Natural killer cell (primary cell): ENCODE data around the gene IPO8. TPM values are rescaled to one million over a fixed set of nuclear protein-coding genes. Genes with fewer than 3 reads are reported as not detected.
"Not testable (repeated sequence)": the region's sequence is repeated elsewhere in the genome, so short reads cannot be mapped to it uniquely, and the experiment has no call there.

ENCODE experiments used
- ATAC-seq, 3 donors: fragments of 150-1000 bp in 2 of 3; fragments of 200-7000 bp in 1 of 3; cut with Tn5 transposase; 1 replicate in 1 of 3; 2 replicates in 2 of 3; pipeline ENCODE4 v1.10.0; 2021; ENCODE audit warnings: mild to moderate bottlenecking in 2 of 3, moderate library complexity in 2 of 3
- DNase-seq, 2 donors: peaks; one replicate each; pipeline versions ENCODE4 v3.0.0 to v3.0.0-alpha.2; 2013 to 2021; ENCODE audit warnings: mixed read lengths in 1 of 2
- H3K27ac ChIP-seq: one replicate; pipeline ENCODE4 v1.5.1; 2013; ENCODE audit warnings: mild to moderate bottlenecking, low read length
- H3K27me3 ChIP-seq: one replicate; pipeline ENCODE4 v1.6.1; 2013; ENCODE audit warnings: low read length; ENCODE audit not compliant: control insufficient read depth, insufficient read depth
- H3K36me3 ChIP-seq: one replicate; pipeline ENCODE4 v1.6.1; 2013; ENCODE audit warnings: low read length; ENCODE audit not compliant: control insufficient read depth, insufficient read depth
- H3K4me1 ChIP-seq: one replicate; pipeline ENCODE4 v1.6.1; 2013; ENCODE audit warnings: low read length; ENCODE audit not compliant: control insufficient read depth, insufficient read depth
- H3K4me3 ChIP-seq: one replicate; pipeline ENCODE4 v1.5.1; 2013; ENCODE audit warnings: low read length
- H3K9me3 ChIP-seq: one replicate; pipeline ENCODE4 v1.6.1; 2013; ENCODE audit warnings: low read length; ENCODE audit not compliant: control insufficient read depth, insufficient read depth
- H3K27ac Mint-ChIP-seq, 2 donors: one replicate each; pipeline ENCODE4 v1.8.0; 2022; ENCODE audit warnings: mild to moderate bottlenecking in 2 of 2, mixed read lengths in 2 of 2, moderate library complexity in 1 of 2
- H3K27me3 Mint-ChIP-seq, 2 donors: one replicate each; pipeline ENCODE4 v1.8.0; 2022; ENCODE audit warnings: low read depth in 2 of 2, mixed read lengths in 2 of 2
- H3K36me3 Mint-ChIP-seq: one replicate; pipeline ENCODE4 v1.8.0; 2022; ENCODE audit warnings: mixed read lengths
- H3K4me1 Mint-ChIP-seq, 2 donors: one replicate each; pipeline ENCODE4 v1.8.0; 2022; ENCODE audit warnings: mixed read lengths in 2 of 2
- H3K4me3 Mint-ChIP-seq: one replicate; pipeline ENCODE4 v1.8.0; 2022; ENCODE audit warnings: mild to moderate bottlenecking, moderate library complexity, mixed read lengths
- H3K9me3 Mint-ChIP-seq, 2 donors: one replicate each; pipeline ENCODE4 v1.8.0; 2022; ENCODE audit warnings: mixed read lengths in 2 of 2
- CTCF ChIP-seq: fragments of 200-600 bp; IDR thresholded peaks from one replicate; pipeline ENCODE4 v1.8.0; 2022; ENCODE audit warnings: antibody characterized with exemption
- WGBS: methylation state at CpG from one replicate; pipeline ENCODE4 v1.1.7; 2013; ENCODE audit warnings: missing lambda C conversion rate; ENCODE audit not compliant: insufficient coverage; 5-methylcytosine and 5-hydroxymethylcytosine counted together
- intact Hi-C: fragments of 100-400 bp; cut with micrococcal nuclease; formaldehyde crosslinking; loops from one replicate; pipeline ENCODE4 v1.14.2; 2022
- total RNA-seq, 4 donors: library from RNA; stranded (reverse); fragments of 120-200 nt in 1 of 4; gene quantifications; one replicate each; pipeline versions ENCODE4 v1.2.3 to v1.2.4, GENCODE V29; 2013 to 2022

The IPO8 gene
- total RNA-seq, 3 donors from 2014 or later (not counting 1 experiment from before 2014, with no cell fraction given) = 42.6 to 54.8 (median 49.2) TPM

GRCh38 chr12:30613119-30613830 lies 82.4 kb downstream of the IPO8 start:
- Mint-ChIP-seq H3K4me3 (no peak overlapping the region), H3K27ac (no peak overlapping the region), H3K36me3 (no peaks in the 10 kb centered on the region), H3K9me3 (peaks cover 2 to 7% of the 10 kb centered on the region in 2 donors), H3K27me3 (peaks cover 0 to 4% of the 10 kb centered on the region in 2 donors), H3K4me1 (peaks cover 0 to 4% of the 10 kb centered on the region in 2 donors)
- Histone ChIP-seq H3K36me3 (no peaks in the 10 kb centered on the region), H3K4me3 (no peak overlapping the region), H3K4me1 (no peaks in the 10 kb centered on the region), H3K27me3 (no peaks in the 10 kb centered on the region), H3K27ac (no peak overlapping the region), H3K9me3 (no peaks in the 10 kb centered on the region)
- no peak for ATAC-seq
- WGBS = 48% methylated on average over 2 of the region's 2 CpGs
- no peak for TF ChIP-seq CTCF
- intact Hi-C loops = no loop called here
- no peak for DNase-seq

GRCh38 chr12:30610718-30611117 lies 85.0 kb downstream of the IPO8 start:
- no peaks in the 10 kb centered on the region for H3K27me3 ChIP-seq
- no peak for ATAC-seq
- Mint-ChIP-seq H3K27me3 (peaks cover 0 to 4% of the 10 kb centered on the region in 2 donors), H3K27ac (no peak overlapping the region), H3K4me3 (no peak overlapping the region), H3K36me3 (no peaks in the 10 kb centered on the region), H3K9me3 (peaks cover 4 to 8% of the 10 kb centered on the region in 2 donors), H3K4me1 (peaks cover 0 to 4% of the 10 kb centered on the region in 2 donors)
- no peak for DNase-seq
- H3K9me3 ChIP-seq = no peaks in the 10 kb centered on the region
- no peak overlapping the region for H3K4me3 ChIP-seq
- H3K36me3 ChIP-seq = no peaks in the 10 kb centered on the region
- H3K27ac ChIP-seq = no peak overlapping the region
- no peaks in the 10 kb centered on the region for H3K4me1 ChIP-seq
- WGBS = 86% methylated on average over 1 of the region's 1 CpG
- no peak for TF ChIP-seq CTCF
- intact Hi-C loops = no loop called here

GRCh38 chr12:30609819-30610218 lies 85.8 kb downstream of the IPO8 start:
- ATAC-seq, intact Hi-C loops, H3K9me3 Mint-ChIP-seq, DNase-seq, H3K4me1 Mint-ChIP-seq, H3K36me3 Mint-ChIP-seq, H3K4me3 ChIP-seq, H3K27me3 ChIP-seq, H3K36me3 ChIP-seq, H3K9me3 ChIP-seq, H3K27ac ChIP-seq, H3K27ac Mint-ChIP-seq, H3K4me1 ChIP-seq, H3K4me3 Mint-ChIP-seq: not testable (repeated sequence)
- H3K27me3 Mint-ChIP-seq = peaks cover 0 to 11% of the 10 kb centered on the region in 2 donors

- H3K36me3 ChIP-seq, H3K4me1 Mint-ChIP-seq, H3K27me3 Mint-ChIP-seq, DNase-seq, H3K4me3 ChIP-seq, H3K9me3 ChIP-seq, H3K4me3 Mint-ChIP-seq, H3K27ac ChIP-seq, ATAC-seq, H3K27ac Mint-ChIP-seq, H3K27me3 ChIP-seq, intact Hi-C loops, H3K4me1 ChIP-seq: not testable (repeated sequence)
- Mint-ChIP-seq H3K36me3 (peaks cover 14% of the 10 kb centered on the region), H3K9me3 (peaks cover 4 to 11% of the 10 kb centered on the region in 2 donors)
- 74% methylated on average over 6 of the region's 6 CpGs for WGBS
These were observed 91.4 kb downstream of the IPO8 start for GRCh38 chr12:30604302-30604701.
